ENCODE results near the gene XG. TPM values are rescaled to one million over a fixed set of nuclear protein-coding genes. Genes with fewer than 3 reads are reported as not detected.
A peak's percentile ranks its signal among the peaks of the same experiment; 100 is the strongest.

XG gene
- total RNA-seq, 3 donors from 2014 or later (not counting 1 experiment from before 2014, with no cell fraction given), result 0.85 TPM; not detected in 2

DNA sequence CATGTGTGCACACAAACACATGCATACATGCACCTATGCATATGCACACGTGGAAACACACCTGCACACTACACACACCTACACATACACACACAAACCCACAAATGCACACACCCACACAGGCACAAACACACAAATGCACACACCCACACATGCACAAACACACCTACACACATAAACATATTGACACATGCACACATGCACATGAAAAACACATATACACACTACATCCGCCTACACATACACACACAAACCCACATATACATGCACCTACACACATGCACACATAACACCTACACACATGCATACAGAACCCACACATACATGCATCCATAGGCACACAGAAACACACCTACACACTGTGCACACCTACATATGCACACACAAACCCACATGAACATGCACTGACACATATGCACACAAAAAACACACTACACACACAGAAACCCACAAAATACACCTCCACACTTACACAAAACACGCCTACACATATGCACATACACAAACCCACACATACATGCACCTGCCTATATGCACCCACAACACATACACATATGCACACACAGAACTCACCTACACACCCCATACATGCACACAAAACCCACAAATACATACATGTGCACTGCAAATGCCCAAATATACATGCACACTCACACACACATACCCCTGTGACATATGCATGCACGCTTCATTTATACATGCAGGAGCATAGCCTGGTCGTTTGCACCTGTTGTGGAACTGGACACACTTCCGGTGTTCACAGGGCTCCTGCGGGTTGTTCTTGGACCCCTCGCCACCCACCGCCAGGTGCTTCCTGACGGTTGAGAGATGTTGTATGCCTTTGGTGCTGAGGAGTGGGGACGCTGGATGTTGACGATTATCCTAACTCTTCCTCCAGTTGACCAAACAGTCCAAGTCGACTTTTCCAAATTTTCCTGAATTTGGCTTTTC lies 38.7 kb upstream of the XG start:
- no peaks in the 10 kb centered on the region for H3K36me3 Mint-ChIP-seq
- H3K4me3 Mint-ChIP-seq, result no peak overlapping the region
- no peak overlapping the region for H3K27ac Mint-ChIP-seq
- H3K27ac ChIP-seq (ENCODE audit: low read length), result no peak overlapping the region
- H3K4me1 ChIP-seq (ENCODE audit: control insufficient read depth, insufficient read depth, low read length), result peaks cover 39% of the 10 kb centered on the region
- peaks cover 51 to 59% of the 10 kb centered on the region in 2 donors for H3K4me1 Mint-ChIP-seq
- TF ChIP-seq, protein P1, sequence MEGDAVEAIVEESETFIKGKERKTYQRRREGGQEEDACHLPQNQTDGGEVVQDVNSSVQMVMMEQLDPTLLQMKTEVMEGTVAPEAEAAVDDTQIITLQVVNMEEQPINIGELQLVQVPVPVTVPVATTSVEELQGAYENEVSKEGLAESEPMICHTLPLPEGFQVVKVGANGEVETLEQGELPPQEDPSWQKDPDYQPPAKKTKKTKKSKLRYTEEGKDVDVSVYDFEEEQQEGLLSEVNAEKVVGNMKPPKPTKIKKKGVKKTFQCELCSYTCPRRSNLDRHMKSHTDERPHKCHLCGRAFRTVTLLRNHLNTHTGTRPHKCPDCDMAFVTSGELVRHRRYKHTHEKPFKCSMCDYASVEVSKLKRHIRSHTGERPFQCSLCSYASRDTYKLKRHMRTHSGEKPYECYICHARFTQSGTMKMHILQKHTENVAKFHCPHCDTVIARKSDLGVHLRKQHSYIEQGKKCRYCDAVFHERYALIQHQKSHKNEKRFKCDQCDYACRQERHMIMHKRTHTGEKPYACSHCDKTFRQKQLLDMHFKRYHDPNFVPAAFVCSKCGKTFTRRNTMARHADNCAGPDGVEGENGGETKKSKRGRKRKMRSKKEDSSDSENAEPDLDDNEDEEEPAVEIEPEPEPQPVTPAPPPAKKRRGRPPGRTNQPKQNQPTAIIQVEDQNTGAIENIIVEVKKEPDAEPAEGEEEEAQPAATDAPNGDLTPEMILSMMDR (IDR thresholded peaks at IDR 0.05), result no peak
- intact Hi-C loops (cut with micrococcal nuclease), result no loop called here
- no peaks in the 10 kb centered on the region for H3K9me3 Mint-ChIP-seq
- H3K4me3 ChIP-seq (ENCODE audit: low read length), result no peak overlapping the region
- H3K36me3 ChIP-seq (ENCODE audit: control insufficient read depth, insufficient read depth, low read length), result peaks cover 39% of the 10 kb centered on the region
- no peaks in the 10 kb centered on the region for H3K27me3 Mint-ChIP-seq (ENCODE audit: low read depth in 2 of 2)
- DNase-seq, result no peak
- H3K27me3 ChIP-seq (ENCODE audit: control insufficient read depth, insufficient read depth, low read length), result no peaks in the 10 kb centered on the region
- 50% methylated on average over 11 of the region's 13 CpGs for WGBS (ENCODE audit: insufficient coverage)
- ATAC-seq, result no peak
- no peaks in the 10 kb centered on the region for H3K9me3 ChIP-seq (ENCODE audit: control insufficient read depth, insufficient read depth, low read length)

- Mint-ChIP-seq H3K9me3 (no peaks in the 10 kb centered on the region), H3K27me3 (ENCODE audit: low read depth in 2 of 2) (no peaks in the 10 kb centered on the region), H3K36me3 (peaks cover 5% of the 10 kb centered on the region), H3K4me1 (peaks cover 38 to 47% of the 10 kb centered on the region in 2 donors), H3K27ac (peak overlapping the region; percentile 70 to 83), H3K4me3 (no peak overlapping the region)
- intact Hi-C loops (cut with micrococcal nuclease), result no loop called here
- Histone ChIP-seq H3K4me1 (ENCODE audit: control insufficient read depth, insufficient read depth, low read length) (peaks cover 25% of the 10 kb centered on the region), H3K27me3 (ENCODE audit: control insufficient read depth, insufficient read depth, low read length) (no peaks in the 10 kb centered on the region), H3K36me3 (ENCODE audit: control insufficient read depth, insufficient read depth, low read length) (peaks cover 50% of the 10 kb centered on the region), H3K9me3 (ENCODE audit: control insufficient read depth, insufficient read depth, low read length) (no peaks in the 10 kb centered on the region), H3K27ac (ENCODE audit: low read length) (no peak overlapping the region), H3K4me3 (ENCODE audit: low read length) (no peak overlapping the region)
- WGBS (ENCODE audit: insufficient coverage), result 42% methylated on average over 5 of the region's 6 CpGs
- peak in 1 of 2 donors; percentile 31 for DNase-seq
- no peak for ATAC-seq
- TF ChIP-seq, protein P1 (IDR thresholded peaks at IDR 0.05), result no peak
Observed at GRCh38 chrX:2714551-2714950, 37.3 kb upstream of the XG start.

GRCh38 chrX:2715066-2715600 lies 36.7 kb upstream of the XG start:
- H3K27me3 ChIP-seq (ENCODE audit: control insufficient read depth, insufficient read depth, low read length), result no peaks in the 10 kb centered on the region
- peaks cover 56% of the 10 kb centered on the region for H3K36me3 ChIP-seq (ENCODE audit: control insufficient read depth, insufficient read depth, low read length)
- peak overlapping the region; percentile 70 to 83 for H3K27ac Mint-ChIP-seq
- H3K36me3 Mint-ChIP-seq, result peaks cover 11% of the 10 kb centered on the region
- no peak overlapping the region for H3K27ac ChIP-seq (ENCODE audit: low read length)
- no peak overlapping the region for H3K4me3 ChIP-seq (ENCODE audit: low read length)
- H3K9me3 ChIP-seq (ENCODE audit: control insufficient read depth, insufficient read depth, low read length), result no peaks in the 10 kb centered on the region
- H3K4me1 Mint-ChIP-seq, result peaks cover 32 to 44% of the 10 kb centered on the region in 2 donors
- DNase-seq, result no peak
- H3K27me3 Mint-ChIP-seq (ENCODE audit: low read depth in 2 of 2), result no peaks in the 10 kb centered on the region
- TF ChIP-seq, protein P1 (IDR thresholded peaks at IDR 0.05), result no peak
- peak overlapping the region; percentile 25 for H3K4me3 Mint-ChIP-seq
- no peaks in the 10 kb centered on the region for H3K9me3 Mint-ChIP-seq
- ATAC-seq, result no peak
- intact Hi-C loops (cut with micrococcal nuclease), result no loop called here
- WGBS (ENCODE audit: insufficient coverage), result 87% methylated on average over 11 of the region's 11 CpGs
- peaks cover 19% of the 10 kb centered on the region for H3K4me1 ChIP-seq (ENCODE audit: control insufficient read depth, insufficient read depth, low read length)

Measured in natural killer cell (primary cell).